Mucosa of descending colon (tissue), 3 donors: Measurements from ENCODE around the gene FBLL1. TPM values are rescaled to one million over a fixed set of nuclear protein-coding genes. Genes with fewer than 3 reads are reported as not detected.
"Not testable (repeated sequence)": the region's sequence is repeated elsewhere in the genome, so short reads cannot be mapped to it uniquely, and the experiment has no call there.

Experiments
- ATAC-seq: fragments of 200-7000 bp; cut with Tn5 transposase; one replicate; pipeline ENCODE4 v1.9.1; 2020; ENCODE audit warnings: mild to moderate bottlenecking, moderate library complexity
- DNase-seq, 3 donors: peaks; one replicate each; pipeline ENCODE4 v3.0.0-alpha.2; 2020
- H3K36me3 ChIP-seq: fragments of 200-600 bp; one replicate; pipeline ENCODE4 v1.8.0; 2021; ENCODE audit warnings: low read depth, mild to moderate bottlenecking
- H3K4me1 ChIP-seq: fragments of 200-600 bp; one replicate; pipeline ENCODE4 v1.8.0; 2021; ENCODE audit warnings: low read depth, mild to moderate bottlenecking
- H3K4me3 ChIP-seq: fragments of 200-600 bp; one replicate; pipeline ENCODE4 v1.8.0; 2021; ENCODE audit warnings: mild to moderate bottlenecking
- H3K9me3 ChIP-seq: fragments of 200-600 bp; one replicate; pipeline ENCODE4 v1.8.0; 2021; ENCODE audit warnings: mild to moderate bottlenecking
- intact Hi-C, 2 donors: fragments of 100-400 bp; cut with DNase I in 1 of 2; cut with micrococcal nuclease in 1 of 2; formaldehyde crosslinking; loops; one replicate each; pipeline versions ENCODE4 v1.11.0 to v1.11.1; 2022; cut with DNase I, micrococcal nuclease
- total RNA-seq, 3 donors: library from RNA; stranded (reverse); fragmentation: NEBNext Ultra II Directional in 2 of 3; extraction: Animal tissue kit (Norgen Biotek cat#: 25700) in 2 of 3; gene quantifications; one replicate each; pipeline versions ENCODE4 v1.2.1 to v1.2.4, GENCODE V29; 2021 to 2023
- TF ChIP-seq, protein P1 (sequence below): fragments of 200-600 bp; IDR thresholded peaks from one replicate; pipeline ENCODE4 v1.8.0; 2022; ENCODE audit warnings: antibody characterized with exemption, mild to moderate bottlenecking
- donor health status: DM: no; HTN: no; CAD: no; lungs with moderate emphysema.
- donor health status: DM: no; HTN: no; CAD: no.
- donor health status: DM: no; HTN: yes; CAD: no.

Gene FBLL1
- total RNA-seq, 3 donors from 2014 or later, result 0.26 to 0.76 (median 0.51) TPM

DNA sequence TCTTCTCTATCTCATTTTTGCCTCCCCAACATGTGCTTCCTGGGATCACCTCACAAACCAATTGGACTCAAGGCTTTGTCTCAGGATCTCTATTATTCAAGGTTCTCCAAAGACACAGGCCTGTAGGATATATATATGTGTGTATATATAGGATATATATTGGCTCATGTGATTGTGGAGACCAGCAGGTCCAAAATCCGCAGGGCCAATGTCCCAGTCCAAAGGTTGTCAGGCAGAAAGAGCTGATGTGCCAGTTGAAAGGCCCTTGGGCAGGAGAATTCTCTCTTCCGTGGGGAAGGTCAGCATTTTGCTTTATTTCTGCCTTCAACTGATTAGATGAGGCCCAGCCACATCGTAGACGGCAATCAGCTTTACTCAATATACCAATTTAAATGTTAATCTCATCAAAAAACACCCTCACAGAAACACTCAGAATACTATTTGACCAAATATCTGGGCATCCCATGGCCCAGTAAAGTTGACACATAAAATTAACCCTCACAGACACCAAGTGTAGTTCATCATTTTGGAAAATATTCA, 1.3 kb upstream of the FBLL1 start:
- H3K9me3 ChIP-seq, result no peaks in the 10 kb centered on the region
- intact Hi-C loops, result no loop called here
- TF ChIP-seq, protein P1, sequence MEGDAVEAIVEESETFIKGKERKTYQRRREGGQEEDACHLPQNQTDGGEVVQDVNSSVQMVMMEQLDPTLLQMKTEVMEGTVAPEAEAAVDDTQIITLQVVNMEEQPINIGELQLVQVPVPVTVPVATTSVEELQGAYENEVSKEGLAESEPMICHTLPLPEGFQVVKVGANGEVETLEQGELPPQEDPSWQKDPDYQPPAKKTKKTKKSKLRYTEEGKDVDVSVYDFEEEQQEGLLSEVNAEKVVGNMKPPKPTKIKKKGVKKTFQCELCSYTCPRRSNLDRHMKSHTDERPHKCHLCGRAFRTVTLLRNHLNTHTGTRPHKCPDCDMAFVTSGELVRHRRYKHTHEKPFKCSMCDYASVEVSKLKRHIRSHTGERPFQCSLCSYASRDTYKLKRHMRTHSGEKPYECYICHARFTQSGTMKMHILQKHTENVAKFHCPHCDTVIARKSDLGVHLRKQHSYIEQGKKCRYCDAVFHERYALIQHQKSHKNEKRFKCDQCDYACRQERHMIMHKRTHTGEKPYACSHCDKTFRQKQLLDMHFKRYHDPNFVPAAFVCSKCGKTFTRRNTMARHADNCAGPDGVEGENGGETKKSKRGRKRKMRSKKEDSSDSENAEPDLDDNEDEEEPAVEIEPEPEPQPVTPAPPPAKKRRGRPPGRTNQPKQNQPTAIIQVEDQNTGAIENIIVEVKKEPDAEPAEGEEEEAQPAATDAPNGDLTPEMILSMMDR, result no peak
- H3K4me1 ChIP-seq, result peaks cover 4% of the 10 kb centered on the region
- no peak for ATAC-seq
- H3K36me3 ChIP-seq, result no peaks in the 10 kb centered on the region
- DNase-seq, result no peak
- H3K4me3 ChIP-seq, result no peak overlapping the region

DNA sequence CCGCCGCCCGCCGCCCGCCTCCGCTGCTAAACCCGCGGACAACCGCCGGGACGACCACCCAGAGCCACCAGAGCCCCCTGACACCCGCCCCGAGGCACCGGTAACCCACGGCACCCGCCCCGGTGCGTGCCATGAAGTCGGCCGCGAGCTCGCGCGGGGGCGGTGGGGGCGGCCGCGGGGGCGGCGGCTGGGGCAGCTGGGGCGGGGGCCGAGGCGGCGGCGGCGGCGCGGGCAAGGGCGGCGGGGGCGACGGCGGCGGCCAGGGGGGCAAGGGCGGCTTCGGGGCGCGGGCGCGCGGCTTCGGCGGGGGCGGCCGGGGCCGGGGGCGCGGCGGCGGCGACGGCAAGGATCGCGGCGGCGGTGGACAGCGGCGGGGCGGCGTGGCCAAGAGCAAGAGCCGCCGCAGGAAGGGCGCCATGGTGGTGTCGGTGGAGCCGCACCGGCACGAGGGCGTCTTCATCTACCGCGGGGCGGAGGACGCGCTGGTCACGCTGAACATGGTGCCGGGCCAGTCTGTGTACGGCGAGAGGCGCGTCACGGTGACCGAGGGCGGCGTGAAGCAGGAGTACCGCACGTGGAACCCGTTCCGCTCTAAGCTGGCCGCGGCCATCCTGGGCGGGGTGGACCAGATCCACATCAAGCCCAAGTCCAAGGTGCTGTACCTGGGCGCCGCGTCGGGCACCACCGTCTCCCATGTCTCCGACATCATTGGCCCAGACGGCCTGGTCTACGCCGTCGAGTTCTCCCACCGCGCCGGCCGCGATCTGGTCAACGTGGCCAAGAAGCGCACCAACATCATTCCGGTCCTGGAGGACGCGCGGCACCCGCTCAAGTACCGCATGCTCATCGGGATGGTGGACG, 499 bp downstream of the FBLL1 start:
- intact Hi-C loops, result no loop called here
- DNase-seq (peak in 1 of 3 donors; percentile 49), ATAC-seq (peak; percentile 40)
- Histone ChIP-seq H3K36me3 (no peaks in the 10 kb centered on the region), H3K4me3 (no peak overlapping the region), H3K4me1 (peaks cover 4% of the 10 kb centered on the region), H3K9me3 (no peaks in the 10 kb centered on the region)
- TF ChIP-seq, protein P1, result no peak

GRCh38 chr5:168530621-168531150, 1.6 kb downstream of the FBLL1 start:
- ATAC-seq, result no peak
- TF ChIP-seq, protein P1, result no peak
- no peak overlapping the region for H3K4me3 ChIP-seq
- intact Hi-C loops, result no loop called here
- H3K4me1 ChIP-seq, result peaks cover 4% of the 10 kb centered on the region
- H3K9me3 ChIP-seq, result no peaks in the 10 kb centered on the region
- no peak for DNase-seq
- H3K36me3 ChIP-seq, result no peaks in the 10 kb centered on the region

DNA sequence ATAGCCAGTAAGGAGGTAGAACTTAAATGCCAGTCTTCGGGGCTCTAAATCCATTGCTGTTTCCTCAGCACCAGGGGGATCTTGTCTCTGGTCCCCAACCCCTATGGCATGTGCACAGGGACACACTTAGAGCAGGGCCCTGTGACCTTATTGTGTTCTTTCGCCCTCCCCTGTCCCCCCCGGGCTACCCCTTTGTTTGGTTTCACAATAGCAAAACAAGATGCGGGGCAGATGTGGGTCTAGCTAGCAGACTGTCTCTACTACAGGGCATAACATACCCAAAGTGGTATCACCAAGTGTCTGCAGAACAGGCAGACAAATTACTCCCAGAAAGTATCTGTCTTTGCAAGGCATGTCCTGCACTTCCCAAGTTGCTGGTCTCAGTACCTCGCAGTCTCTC, 2.1 kb downstream of the FBLL1 start:
- Histone ChIP-seq H3K9me3 (no peaks in the 10 kb centered on the region), H3K4me1 (peaks cover 4% of the 10 kb centered on the region), H3K4me3 (no peak overlapping the region), H3K36me3 (no peaks in the 10 kb centered on the region)
- no peak for ATAC-seq
- no peak for DNase-seq
- intact Hi-C loops, result no loop called here
- TF ChIP-seq, protein P1, result no peak

DNA sequence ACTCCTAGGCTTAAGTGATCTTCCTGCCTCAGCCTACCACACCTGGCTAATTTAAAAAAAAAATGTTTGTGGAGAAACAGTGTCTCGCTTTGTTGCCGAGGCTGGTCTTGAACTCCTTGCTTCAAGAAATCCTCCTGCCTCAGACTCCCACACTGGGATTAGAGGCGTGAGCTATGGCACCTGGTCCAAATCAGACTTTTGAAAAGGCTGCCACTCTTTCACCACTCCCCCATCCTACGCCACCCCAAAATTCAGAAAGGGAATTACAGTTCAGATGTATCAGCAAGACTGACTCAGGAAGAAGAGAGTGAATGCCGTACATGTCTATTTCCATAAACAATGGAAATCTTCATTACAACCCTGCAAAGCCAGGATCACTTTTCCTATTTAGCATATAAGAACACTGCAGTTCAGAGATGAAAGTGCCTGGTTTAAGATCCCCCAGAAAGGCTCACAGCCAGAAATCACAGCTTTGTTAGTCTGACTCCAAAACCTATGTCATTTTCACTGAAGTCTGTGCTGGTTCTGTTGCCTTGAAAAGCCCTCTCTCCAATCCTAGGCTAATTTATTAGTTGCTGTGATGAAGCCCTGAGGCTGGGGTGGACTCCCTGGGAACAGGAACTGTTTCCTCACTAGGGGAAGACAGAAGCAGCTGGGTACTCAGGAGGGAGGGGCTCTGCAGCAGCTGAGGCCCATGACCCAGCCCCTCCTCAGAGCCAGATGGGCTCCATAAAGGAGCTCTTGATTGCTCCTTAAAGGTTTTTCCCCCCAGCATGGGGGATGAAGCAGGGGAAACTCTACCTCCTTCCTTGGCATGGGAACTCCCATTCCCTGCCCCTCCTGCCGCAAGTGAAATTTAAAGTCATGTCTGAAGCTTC, 3.1 kb downstream of the FBLL1 start:
- ATAC-seq, result no peak
- DNase-seq, result no peak
- H3K36me3 ChIP-seq, result no peaks in the 10 kb centered on the region
- intact Hi-C loops, result no loop called here
- H3K9me3 ChIP-seq, result no peaks in the 10 kb centered on the region
- peaks cover 4% of the 10 kb centered on the region for H3K4me1 ChIP-seq
- TF ChIP-seq, protein P1, result no peak
- no peak overlapping the region for H3K4me3 ChIP-seq

GRCh38 chr5:168534351-168534750, 5.2 kb downstream of the FBLL1 start:
- ATAC-seq, H3K4me1 ChIP-seq, H3K9me3 ChIP-seq, intact Hi-C loops, DNase-seq, H3K36me3 ChIP-seq, H3K4me3 ChIP-seq: not testable (repeated sequence)
